ENCODE measurements around the gene FUT2.
"Not testable (repeated sequence)": the region's sequence is repeated elsewhere in the genome, so short reads cannot be mapped to it uniquely, and the experiment has no call there.

Gene FUT2

GRCh38 chr19:48670699-48671445 lies 24.9 kb upstream of the FUT2 start:
- DNase-seq (ENCODE audit: low read depth), result no peak

GRCh38 chr19:48671446-48671995 lies 24.2 kb upstream of the FUT2 start:
- DNase-seq (ENCODE audit: low read depth), result no peak

GRCh38 chr19:48672994-48673393 lies 22.8 kb upstream of the FUT2 start, which contains the start of gene NTN5:
NTN5 (minus strand) TSS chr19:48673017; CDS start chr19:48670986, 2,031 bp downstream.
- DNase-seq (ENCODE audit: low read depth), result no peak

GRCh38 chr19:48673436-48674100 lies 22.2 kb upstream of the FUT2 start:
- DNase-seq (ENCODE audit: low read depth), result no peak

- no peak for DNase-seq (ENCODE audit: low read depth)
Measured at GRCh38 chr19:48674216-48674809, 21.5 kb upstream of the FUT2 start.

- DNase-seq (ENCODE audit: low read depth), result peak; percentile 49
Measured at GRCh38 chr19:48674921-48675824, 20.6 kb upstream of the FUT2 start.

GRCh38 chr19:48676487-48676886 lies 19.3 kb upstream of the FUT2 start:
- DNase-seq (ENCODE audit: low read depth), result no peak

- no peak for DNase-seq (ENCODE audit: low read depth)
Measured at GRCh38 chr19:48676887-48677286, 18.9 kb upstream of the FUT2 start.

- no peak for DNase-seq (ENCODE audit: low read depth)
Measured at GRCh38 chr19:48678201-48678600, 17.6 kb upstream of the FUT2 start.

GRCh38 chr19:48680006-48680405 lies 15.8 kb upstream of the FUT2 start:
- not testable (repeated sequence) for DNase-seq (ENCODE audit: low read depth)

GRCh38 chr19:48680436-48681126 lies 15.2 kb upstream of the FUT2 start:
- DNase-seq (ENCODE audit: low read depth), result no peak

- DNase-seq (ENCODE audit: low read depth), result no peak
Measured at GRCh38 chr19:48681127-48681470, 14.7 kb upstream of the FUT2 start.

GRCh38 chr19:48683349-48683748 lies 12.4 kb upstream of the FUT2 start:
- DNase-seq (ENCODE audit: low read depth), result no peak

GRCh38 chr19:48685583-48685982 lies 10.2 kb upstream of the FUT2 start:
- DNase-seq (ENCODE audit: low read depth), result no peak

GRCh38 chr19:48686088-48686487 lies 9.7 kb upstream of the FUT2 start:
- DNase-seq (ENCODE audit: low read depth), result no peak

- DNase-seq (ENCODE audit: low read depth), result not testable (repeated sequence)
Measured at GRCh38 chr19:48686637-48687036, 9.1 kb upstream of the FUT2 start.

GRCh38 chr19:48687776-48688175 lies 8.0 kb upstream of the FUT2 start:
- DNase-seq (ENCODE audit: low read depth), result no peak

- DNase-seq (ENCODE audit: low read depth), result no peak
Measured at GRCh38 chr19:48689449-48689848, 6.3 kb upstream of the FUT2 start.

GRCh38 chr19:48693629-48694028 lies 2.1 kb upstream of the FUT2 start:
- not testable (repeated sequence) for DNase-seq (ENCODE audit: low read depth)

GRCh38 chr19:48696353-48697010 lies 711 bp downstream of the FUT2 start:
- DNase-seq (ENCODE audit: low read depth), result no peak

GRCh38 chr19:48698046-48698445 lies 2.3 kb downstream of the FUT2 start:
- no peak for DNase-seq (ENCODE audit: low read depth)
